Effector memory CD4-positive, alpha-beta T cell (primary cell): ENCODE results near the gene TMEM259.

ENCODE experiments used
- DNase-seq, 3 donors: peaks; one replicate each; pipeline ENCODE4 v3.0.0-alpha.2; 2020
- H3K27ac ChIP-seq: 2 replicates; pipeline ENCODE4 v1.7.0; 2013; ENCODE audit warnings: mild to moderate bottlenecking, low read length, moderate library complexity; ENCODE audit not compliant: insufficient read depth, poor library complexity, severe bottlenecking
- H3K27me3 ChIP-seq: replicated peaks from 2 replicates; pipeline ENCODE4 v1.7.0; 2013; ENCODE audit warnings: mild to moderate bottlenecking, low read length; ENCODE audit not compliant: insufficient read depth, control insufficient read depth, poor library complexity, severe bottlenecking
- H3K36me3 ChIP-seq: 2 replicates; pipeline ENCODE4 v1.7.0; 2013; ENCODE audit warnings: mild to moderate bottlenecking, low read length, moderate library complexity; ENCODE audit not compliant: control insufficient read depth, insufficient read depth
- H3K4me1 ChIP-seq: 2 replicates; pipeline ENCODE4 v1.7.0; 2013; ENCODE audit warnings: low read length, mild to moderate bottlenecking; ENCODE audit not compliant: control insufficient read depth, insufficient read depth, poor library complexity, severe bottlenecking
- H3K4me3 ChIP-seq: 2 replicates; pipeline ENCODE4 v1.7.0; 2013; ENCODE audit warnings: low read length, low read depth, mild to moderate bottlenecking; ENCODE audit not compliant: insufficient read depth, poor library complexity, severe bottlenecking
- H3K9me3 ChIP-seq: 2 replicates; pipeline ENCODE4 v1.7.0; 2013; ENCODE audit warnings: mild to moderate bottlenecking, low read length, moderate library complexity; ENCODE audit not compliant: control insufficient read depth

TMEM259 gene

GRCh38 chr19:1055886-1056620 lies 35.1 kb upstream of the TMEM259 start:
- Histone ChIP-seq H3K9me3 (no peaks in the 10 kb centered on the region), H3K4me1 (peaks cover 11% of the 10 kb centered on the region), H3K27ac (no peak overlapping the region), H3K27me3 (no peaks in the 10 kb centered on the region), H3K36me3 (peaks cover 32% of the 10 kb centered on the region), H3K4me3 (no peak overlapping the region)
- DNase-seq, result no peak

DNA sequence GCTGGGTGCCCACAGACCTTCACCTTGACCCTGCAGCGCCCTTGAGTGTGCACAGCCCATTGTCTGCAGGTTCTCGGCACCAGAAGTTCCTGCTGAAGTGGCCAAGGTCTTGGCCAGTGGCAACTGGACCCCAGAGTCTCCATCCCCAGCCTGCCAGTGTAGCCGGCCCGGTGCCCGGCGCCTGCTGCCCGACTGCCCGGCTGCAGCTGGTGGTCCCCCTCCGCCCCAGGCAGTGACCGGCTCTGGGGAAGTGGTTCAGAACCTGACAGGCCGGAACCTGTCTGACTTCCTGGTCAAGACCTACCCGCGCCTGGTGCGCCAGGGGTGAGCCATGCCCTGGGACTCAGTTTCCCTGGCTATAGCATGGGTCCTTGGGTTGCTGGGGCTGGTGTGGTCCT lies 34.1 kb upstream of the TMEM259 start:
- Histone ChIP-seq H3K27me3 (no peaks in the 10 kb centered on the region), H3K27ac (no peak overlapping the region), H3K9me3 (no peaks in the 10 kb centered on the region), H3K4me1 (peaks cover 11% of the 10 kb centered on the region), H3K36me3 (peaks cover 32% of the 10 kb centered on the region), H3K4me3 (no peak overlapping the region)
- no peak for DNase-seq

DNA sequence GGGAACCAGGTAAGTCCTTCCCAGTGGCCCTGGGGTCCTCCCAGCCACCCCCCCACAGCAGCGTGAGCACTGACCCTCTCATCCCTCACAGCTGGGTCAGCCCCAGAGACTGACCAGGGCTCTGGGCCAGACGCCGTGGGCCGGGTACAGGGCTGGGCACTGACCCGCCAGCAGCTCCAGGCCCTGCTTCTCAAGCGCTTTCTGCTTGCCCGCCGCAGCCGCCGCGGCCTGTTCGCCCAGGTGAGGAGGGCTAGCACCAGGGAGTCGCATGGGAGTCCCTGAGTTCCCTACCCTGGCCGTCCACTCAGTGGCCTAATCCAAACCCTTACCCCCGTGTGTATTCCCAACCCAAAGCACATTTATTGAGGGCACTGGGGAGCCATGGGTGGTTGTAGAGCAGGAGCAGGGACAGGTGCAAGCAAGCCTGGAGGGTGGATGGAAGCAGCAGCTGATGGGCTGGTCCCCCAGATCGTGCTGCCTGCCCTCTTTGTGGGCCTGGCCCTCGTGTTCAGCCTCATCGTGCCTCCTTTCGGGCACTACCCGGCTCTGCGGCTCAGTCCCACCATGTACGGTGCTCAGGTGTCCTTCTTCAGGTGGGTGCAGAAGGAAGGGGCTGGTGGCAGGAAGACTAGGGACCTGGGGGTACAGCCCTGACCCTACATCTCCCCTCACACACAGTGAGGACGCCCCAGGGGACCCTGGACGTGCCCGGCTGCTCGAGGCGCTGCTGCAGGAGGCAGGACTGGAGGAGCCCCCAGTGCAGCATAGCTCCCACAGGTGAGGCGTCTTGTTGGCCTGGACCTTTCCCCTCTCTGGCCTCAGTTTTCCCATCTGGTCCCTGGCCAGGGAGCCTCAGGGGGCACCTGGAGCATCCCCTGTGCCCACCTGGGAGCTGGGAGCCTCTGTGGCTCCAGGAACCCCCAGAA lies 33.4 kb upstream of the TMEM259 start:
- no peak overlapping the region for H3K27ac ChIP-seq
- no peaks in the 10 kb centered on the region for H3K9me3 ChIP-seq
- H3K36me3 ChIP-seq, result peaks cover 32% of the 10 kb centered on the region
- DNase-seq, result no peak
- H3K4me3 ChIP-seq, result no peak overlapping the region
- peaks cover 11% of the 10 kb centered on the region for H3K4me1 ChIP-seq
- H3K27me3 ChIP-seq, result no peaks in the 10 kb centered on the region

GRCh38 chr19:1053176-1054101 lies 32.5 kb upstream of the TMEM259 start:
- H3K27me3 ChIP-seq, result no peaks in the 10 kb centered on the region
- H3K36me3 ChIP-seq, result peaks cover 28% of the 10 kb centered on the region
- H3K4me1 ChIP-seq, result peaks cover 11% of the 10 kb centered on the region
- no peak overlapping the region for H3K27ac ChIP-seq
- H3K4me3 ChIP-seq, result no peak overlapping the region
- H3K9me3 ChIP-seq, result no peaks in the 10 kb centered on the region
- DNase-seq, result no peak

- no peak overlapping the region for H3K4me3 ChIP-seq
- H3K4me1 ChIP-seq, result peaks cover 1% of the 10 kb centered on the region
- no peaks in the 10 kb centered on the region for H3K9me3 ChIP-seq
- no peaks in the 10 kb centered on the region for H3K27me3 ChIP-seq
- peaks cover 28% of the 10 kb centered on the region for H3K36me3 ChIP-seq
- no peak for DNase-seq
- no peak overlapping the region for H3K27ac ChIP-seq
These were observed 31.5 kb upstream of the TMEM259 start for GRCh38 chr19:1052349-1052975.

DNA sequence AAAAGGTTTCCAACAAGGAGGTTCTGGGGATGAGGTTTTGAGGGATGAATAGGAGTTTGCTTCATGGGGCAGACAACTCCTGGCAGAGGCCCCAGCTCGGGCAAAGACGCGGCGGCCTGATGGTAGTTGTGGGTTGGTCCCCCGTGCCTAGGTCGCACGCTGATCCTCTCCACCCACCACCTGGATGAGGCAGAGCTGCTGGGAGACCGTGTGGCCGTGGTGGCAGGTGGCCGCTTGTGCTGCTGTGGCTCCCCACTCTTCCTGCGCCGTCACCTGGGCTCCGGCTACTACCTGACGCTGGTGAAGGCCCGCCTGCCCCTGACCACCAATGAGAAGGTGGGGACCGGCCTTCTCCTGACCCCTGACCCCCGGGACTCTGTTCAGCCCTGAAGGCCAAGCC lies 30.9 kb upstream of the TMEM259 start:
- peaks cover 5% of the 10 kb centered on the region for H3K4me1 ChIP-seq
- no peaks in the 10 kb centered on the region for H3K9me3 ChIP-seq
- DNase-seq, result no peak
- H3K4me3 ChIP-seq, result no peak overlapping the region
- peaks cover 31% of the 10 kb centered on the region for H3K36me3 ChIP-seq
- no peaks in the 10 kb centered on the region for H3K27me3 ChIP-seq
- H3K27ac ChIP-seq, result no peak overlapping the region

- peaks cover 31% of the 10 kb centered on the region for H3K36me3 ChIP-seq
- H3K4me1 ChIP-seq, result peaks cover 5% of the 10 kb centered on the region
- no peak for DNase-seq
- no peaks in the 10 kb centered on the region for H3K9me3 ChIP-seq
- no peaks in the 10 kb centered on the region for H3K27me3 ChIP-seq
- H3K4me3 ChIP-seq, result no peak overlapping the region
- H3K27ac ChIP-seq, result no peak overlapping the region
These were observed 30.3 kb upstream of the TMEM259 start for GRCh38 chr19:1050989-1051788.

DNA sequence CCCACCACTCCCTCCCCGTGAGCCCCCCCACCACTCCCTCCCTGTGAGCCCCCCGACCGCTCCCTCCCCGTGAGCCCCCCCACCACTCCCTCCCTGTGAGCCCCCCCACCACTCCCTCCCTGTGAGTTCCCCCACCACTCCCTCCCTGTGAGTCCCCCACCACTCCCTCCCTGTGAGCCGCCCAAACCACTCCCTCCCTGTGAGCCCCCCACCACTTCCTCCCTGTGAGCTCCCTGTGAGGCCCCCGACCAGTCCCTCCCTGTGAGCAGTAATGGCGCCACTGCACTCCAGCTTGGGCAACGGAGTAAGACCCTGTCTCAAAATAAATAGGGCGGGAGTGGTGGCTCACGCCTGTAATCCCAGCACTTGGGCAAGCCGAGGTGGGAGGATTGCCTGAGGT lies 28.9 kb upstream of the TMEM259 start:
- Histone ChIP-seq H3K27me3 (no peaks in the 10 kb centered on the region), H3K9me3 (no peaks in the 10 kb centered on the region), H3K27ac (no peak overlapping the region), H3K4me1 (peaks cover 5% of the 10 kb centered on the region), H3K4me3 (no peak overlapping the region), H3K36me3 (peaks cover 27% of the 10 kb centered on the region)
- no peak for DNase-seq

DNA sequence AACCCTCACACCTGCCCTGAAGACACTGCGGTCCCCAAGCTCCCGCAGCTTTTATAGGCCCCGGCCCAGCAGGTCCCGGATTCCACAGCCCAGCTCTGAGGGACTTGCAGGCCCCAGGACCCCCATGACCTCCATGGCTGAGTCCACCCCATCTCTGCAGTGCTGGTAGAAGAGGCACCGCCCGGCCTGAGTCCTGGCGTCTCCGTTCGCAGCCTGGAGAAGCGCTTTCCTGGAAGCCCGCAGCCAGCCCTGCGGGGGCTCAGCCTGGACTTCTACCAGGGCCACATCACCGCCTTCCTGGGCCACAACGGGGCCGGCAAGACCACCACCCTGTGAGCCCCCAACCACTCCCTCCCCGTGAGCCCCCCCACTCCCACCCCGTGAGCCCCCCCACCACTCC lies 28.2 kb upstream of the TMEM259 start:
- Histone ChIP-seq H3K36me3 (peaks cover 26% of the 10 kb centered on the region), H3K27me3 (no peaks in the 10 kb centered on the region), H3K4me3 (no peak overlapping the region)

More for the DNA sequence above, 28.2 kb upstream of the TMEM259 start:
- H3K4me1 ChIP-seq, result peaks cover 5% of the 10 kb centered on the region
- no peaks in the 10 kb centered on the region for H3K9me3 ChIP-seq
- no peak for DNase-seq
- H3K27ac ChIP-seq, result no peak overlapping the region
